K562 (cell line): Measurements from ENCODE around the gene HOXC10. TPM values are rescaled to one million over a fixed set of nuclear protein-coding genes. Genes with fewer than 3 reads are reported as not detected.

Experiments used
- ATAC-seq: fragments of 200-7000 bp; cut with Tn5 transposase; 3 replicates; pipeline ENCODE4 v1.9.1; 2020; ENCODE audit warnings: moderate library complexity
- BruUV-seq: library from RNA; stranded (reverse); fragments of 400-500 nt; replicated peaks from 2 replicates; lab custom pipeline; 2021; lab: Mats Ljungman, UMichigan
- CTCF ChIA-PET: fragments of 300-600 bp; formaldehyde crosslinking; extraction: SDS; loops from one replicate; lab custom pipeline; 2021; ENCODE audit warnings: low intra/inter-chr PET ratio; lab: Yijun Ruan, JAX
- POLR2A ChIA-PET: fragments of 300-600, 350-650 bp; sonication (Branson Sonifier 250); formaldehyde crosslinking; extraction: SDS; loops from one replicate; lab custom pipeline; 2021; ENCODE audit warnings: antibody characterized with exemption, inconsistent platforms; lab: Yijun Ruan, JAX
- DNase-seq, 4 experiments: peaks; one replicate each; pipeline versions ENCODE4 v3.0.0 to v3.0.0-alpha.2; 2011 to 2018; ENCODE audit warnings: low spot score in 3 of 4, mixed read lengths in 3 of 4; ENCODE audit errors: extremely low read depth in 1 of 4
- FAIRE-seq: peaks from 2 replicates; lab custom pipeline; 2011; peaks lifted over from hg19 to GRCh38; lab: Jason Lieb, UNC
- H2AFZ ChIP-seq: 2 replicates; pipeline ENCODE4 v1.6.0; 2011; ENCODE audit warnings: low read depth, low read length, control low read depth, inconsistent platforms
- H3K27ac ChIP-seq: fragments of 200-600 bp; 3 replicates; pipeline ENCODE4 v1.8.0; 2011; ENCODE audit warnings: low read depth, mild to moderate bottlenecking, control low read depth, inconsistent platforms, low read length, moderate library complexity, mixed read lengths; ENCODE audit errors: extremely low read depth
- H3K27me3 ChIP-seq, 2 experiments: fragments of 300-600 bp in 1 of 2; 2 replicates in 1 of 2; 3 replicates in 1 of 2; pipeline versions ENCODE4 v1.6.0 to v1.8.0; 2011; ENCODE audit warnings: inconsistent platforms in 2 of 2, low read length in 2 of 2, mild to moderate bottlenecking in 1 of 2, mixed read lengths in 1 of 2, moderate library complexity in 1 of 2; ENCODE audit not compliant: control insufficient read depth in 2 of 2, insufficient read depth in 2 of 2
- H3K36me3 ChIP-seq: fragments of 300-600 bp; 3 replicates; pipeline ENCODE4 v1.8.0; 2011; ENCODE audit warnings: mild to moderate bottlenecking, low read length, inconsistent platforms; ENCODE audit not compliant: control insufficient read depth, insufficient read depth
- H3K4me1 ChIP-seq, 2 experiments: fragments of 200-600 bp in 1 of 2; replicated peaks in 1 of 2; 2 replicates in 1 of 2; 3 replicates in 1 of 2; pipeline versions ENCODE4 v1.5.1 to v1.8.0; 2011; ENCODE audit warnings: inconsistent platforms in 2 of 2, low read length in 2 of 2, mild to moderate bottlenecking in 1 of 2, mixed read lengths in 1 of 2, moderate library complexity in 1 of 2; ENCODE audit not compliant: control insufficient read depth in 2 of 2, insufficient read depth in 2 of 2
- H3K4me2 ChIP-seq: 2 replicates; pipeline ENCODE4 v1.6.1; 2011; ENCODE audit warnings: low read length, control low read depth, inconsistent platforms, mixed read lengths; ENCODE audit not compliant: insufficient read depth
- H3K4me3 ChIP-seq: fragments of 200-600 bp; sonication (generic), shearing (Covaris generic); 2 replicates; pipeline ENCODE4 v1.5.1; 2016; ENCODE audit warnings: control low read depth, inconsistent platforms
- H3K79me2 ChIP-seq: fragments of 200-600 bp; 3 replicates; pipeline ENCODE4 v1.8.0; 2011; ENCODE audit warnings: low read length, inconsistent platforms; ENCODE audit not compliant: control insufficient read depth, insufficient read depth
- H3K9ac ChIP-seq, 2 experiments: 2 replicates each; pipeline versions ENCODE4 v1.6.0 to v1.6.1; 2011; ENCODE audit warnings: low read depth in 2 of 2, low read length in 2 of 2, control low read depth in 1 of 2, inconsistent platforms in 1 of 2, mild to moderate bottlenecking in 1 of 2, mixed read lengths in 1 of 2; ENCODE audit not compliant: insufficient read depth in 1 of 2
- H3K9me1 ChIP-seq: one replicate; pipeline ENCODE4 v1.6.0; 2011; ENCODE audit warnings: inconsistent platforms, mild to moderate bottlenecking, low read length, moderate library complexity; ENCODE audit not compliant: control insufficient read depth, insufficient read depth
- H3K9me3 ChIP-seq: replicated peaks from 2 replicates; pipeline ENCODE4 v1.5.1; 2011; ENCODE audit warnings: low read depth, low read length, inconsistent platforms; ENCODE audit not compliant: control insufficient read depth, insufficient read depth
- H4K20me1 ChIP-seq: replicated peaks from 2 replicates; pipeline ENCODE4 v1.6.1; 2011; ENCODE audit warnings: low read length, inconsistent platforms, mixed read lengths; ENCODE audit not compliant: control insufficient read depth, insufficient read depth
- E4F1 ChIP-seq: fragments of 250-450 bp; sonication (Bioruptor Pico); IDR thresholded peaks from 2 replicates; pipeline ENCODE4 v1.5.0; 2021; ENCODE audit warnings: mild to moderate bottlenecking, borderline replicate concordance
- MXI1 ChIP-seq: IDR thresholded peaks from 2 replicates; pipeline ENCODE4 v1.6.1; 2011; ENCODE audit warnings: low read depth, mild to moderate bottlenecking, improper control_type of control experiment, low read length
- SIX5 ChIP-seq, 2 experiments: IDR thresholded peaks; 2 replicates each; pipeline ENCODE4 v1.6.1; 2011; ENCODE audit warnings: low read length in 2 of 2, borderline replicate concordance in 1 of 2, low read depth in 1 of 2, mild to moderate bottlenecking in 1 of 2, moderate library complexity in 1 of 2; ENCODE audit not compliant: insufficient read depth in 1 of 2
- TFAM ChIP-seq: fragments of 250-450 bp; sonication (Bioruptor Pico); conservative IDR thresholded peaks from 2 replicates; pipeline ENCODE4 v1.5.0; 2021; ENCODE audit warnings: mild to moderate bottlenecking, moderate library complexity
- TFE3 ChIP-seq: fragments of 450-650 bp; formaldehyde crosslinking; IDR thresholded peaks from 2 replicates; pipeline ENCODE4 v1.4.0; 2020; ENCODE audit warnings: mild to moderate bottlenecking, mixed read lengths
- WGBS: fragments of 100-300 bp; shearing (Covaris generic); methylation state at CpG from one replicate; pipeline ENCODE4 v1.1.6; 2016; ENCODE audit warnings: low coverage, mixed read lengths; ENCODE audit not compliant: insufficient coverage; ENCODE audit errors: missing lambda C conversion rate; 5-methylcytosine and 5-hydroxymethylcytosine counted together
- in situ Hi-C: fragments of 300-500 bp; cut with MboI; formaldehyde crosslinking; loops from 4 replicates; pipeline ENCODE4 v1.15.0; 2018; ENCODE audit warnings: inconsistent platforms, mixed read lengths
- intact Hi-C: fragments of 100-400 bp; cut with micrococcal nuclease; formaldehyde crosslinking; loops from 2 replicates; pipeline ENCODE4 v1.14.2; 2022
- polyA plus RNA-seq, 8 experiments: library from polyadenylated mRNA; depleted of rRNA in 4 of 8; stranded (reverse) in 5 of 8; unstranded in 3 of 8; fragments of >200 nt; fragmentation: Nextera tagmentation in 2 of 8; fragmentation: Illumina TruSeq in 1 of 8; extraction: Ambion mirVana in 2 of 8; extraction: Trizol in 1 of 8; gene quantifications; 2 replicates each; pipeline versions ENCODE4 v1.2.1 to v1.2.3, GENCODE V29; 2011 to 2014; ENCODE audit warnings: inconsistent platforms in 1 of 8, missing spikeins in 1 of 8
- total RNA-seq, 7 experiments: library from RNA; depleted of rRNA in 6 of 7; stranded (reverse); fragments of >200 nt in 6 of 7; fragmentation: Illumina TruSeq in 2 of 7; extraction: Trizol in 2 of 7; gene quantifications; 2 replicates each; pipeline versions ENCODE4 v1.2.1 to v1.2.3, GENCODE V29; 2011 to 2021; ENCODE audit warnings: low replicate concordance in 1 of 7

The HOXC10 gene
- total and polyA plus RNA-seq, 9 of the 15 experiments (the other 6 are each of a cell fraction or from before 2014, with no cell fraction given), result 0.13 to 0.77 (median 0.35) TPM; not detected in 2

DNA sequence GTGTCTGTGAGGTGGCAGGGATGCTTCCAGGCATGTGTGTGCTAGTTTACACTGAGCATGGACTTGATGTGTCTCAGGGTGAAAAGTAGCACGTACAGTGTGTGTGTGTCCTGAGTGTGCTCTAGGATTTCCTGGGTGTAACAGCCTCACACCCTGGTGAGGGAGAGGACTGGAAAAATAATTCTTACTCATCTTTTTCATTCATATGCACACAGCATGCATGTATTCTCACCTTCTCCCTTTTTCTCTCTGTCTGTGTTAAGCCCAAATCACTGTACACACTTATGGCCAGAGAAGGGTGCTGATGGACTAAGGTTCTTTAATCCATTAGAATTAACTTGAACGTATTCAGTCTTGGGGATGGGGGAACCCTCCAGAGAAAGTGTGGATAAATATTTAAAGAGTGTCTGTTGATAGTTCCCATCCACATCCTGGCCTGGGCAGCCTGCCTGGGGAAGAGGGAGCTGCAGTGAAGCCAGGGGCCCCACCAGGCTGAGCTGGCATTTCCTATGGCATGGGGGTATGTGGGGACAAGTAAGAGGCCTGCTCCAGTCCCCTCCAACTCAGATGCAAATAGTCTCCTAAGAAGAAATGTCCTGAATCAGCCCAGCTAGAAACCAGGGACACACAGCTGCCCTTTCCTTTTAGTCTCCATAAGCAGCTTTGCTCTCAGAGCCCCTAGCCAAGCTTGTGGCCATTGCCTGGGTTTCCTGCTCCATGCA lies 22.8 kb downstream of the HOXC10 start:
- Histone ChIP-seq H2AFZ (no peak overlapping the region), H3K9ac (no peak overlapping the region), H3K27ac (no peak overlapping the region), H3K36me3 (no peaks in the 10 kb centered on the region), H3K79me2 (no peaks in the 10 kb centered on the region; the same call in 2 of the 3 replicates), H3K4me2 (no peak overlapping the region), H4K20me1 (no peaks in the 10 kb centered on the region; the same call in 1 of the 2 replicates), H3K27me3 (no peaks in the 10 kb centered on the region), H3K4me1 (peaks cover 22 to 41% of the 10 kb centered on the region in 2 experiments), H3K4me3 (no peak overlapping the region), H3K9me3 (no peaks in the 10 kb centered on the region), H3K9me1 (no peaks in the 10 kb centered on the region)
- CTCF ChIA-PET, result interaction anchor here (1.0 to 3.0 kb wide), 3 partner anchors 194 to 210 kb away, joined by 3 to 42 read pairs (median 30); no protein-coding TSS in a partner anchor
- POLR2A ChIA-PET, result interaction anchor here (0.6 to 1.6 kb wide), 6 partner anchors 10 to 1823 kb away, joined by 3 to 8 read pairs (median 3); partner anchors contain the start of gene SMUG1
- no peak for TF ChIP-seq MXI1
- TF ChIP-seq TFAM (CRISPR knock-in tag), result no peak
- TF ChIP-seq E4F1 (CRISPR knock-in tag), result no peak
- no peak for TF ChIP-seq TFE3
- TF ChIP-seq SIX5 (IDR thresholded peaks at IDR 0.05; ENCODE audit: borderline replicate concordance in 1 of 2, insufficient read depth in 1 of 2, low read depth in 1 of 2, low read length in 2 of 2), result no peak
- no peak for ATAC-seq
- in situ Hi-C loops, result no loop called here
- no peak for DNase-seq
- FAIRE-seq, result no peak
- intact Hi-C loops, result loop anchor here (2.0 kb wide), 1 partner anchor 25 kb away; the partner anchor contains the start of gene HOXC5
- BruUV-seq, result no TSS peak
- 49% methylated on average over 2 of the region's 2 CpGs for WGBS
